HuH-7.5 (cell line): ENCODE measurements around the gene ANXA11.
"Not testable (repeated sequence)": the region's sequence is repeated elsewhere in the genome, so short reads cannot be mapped to it uniquely, and the experiment has no call there.

Experiments
- DNase-seq: peaks from one replicate; pipeline ENCODE4 v3.0.0; 2011; ENCODE audit warnings: low spot score

Gene ANXA11

DNA sequence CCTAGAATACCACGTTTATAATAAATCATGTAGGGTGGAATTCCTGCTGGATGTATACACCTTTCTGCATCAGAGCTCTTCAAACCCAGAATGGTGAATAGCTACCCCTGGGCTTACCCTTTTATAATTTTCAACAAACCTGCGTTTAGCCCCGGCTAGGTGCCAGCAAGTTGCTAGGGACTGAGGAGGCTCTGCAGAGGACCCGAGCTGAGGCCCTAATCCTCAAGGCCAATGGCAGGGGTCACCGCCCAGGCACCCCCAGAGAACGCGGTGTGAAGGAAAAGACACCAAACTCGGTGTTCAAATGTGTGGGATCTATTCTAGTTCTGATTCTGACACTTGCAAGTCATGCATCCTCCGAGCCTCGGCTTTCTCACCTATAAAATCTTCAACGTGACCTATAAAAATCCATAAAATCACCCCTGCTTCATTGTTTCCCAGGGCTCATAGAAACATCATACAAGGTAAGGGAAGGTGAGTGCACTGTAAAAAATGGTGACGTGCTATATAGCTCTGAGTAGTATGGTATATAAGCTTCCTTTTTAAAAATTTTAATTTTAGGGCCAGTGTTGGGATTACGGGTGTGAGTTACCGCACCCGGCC lies 2.5 kb upstream of the ANXA11 start:
- peak; percentile 27 for DNase-seq

DNA sequence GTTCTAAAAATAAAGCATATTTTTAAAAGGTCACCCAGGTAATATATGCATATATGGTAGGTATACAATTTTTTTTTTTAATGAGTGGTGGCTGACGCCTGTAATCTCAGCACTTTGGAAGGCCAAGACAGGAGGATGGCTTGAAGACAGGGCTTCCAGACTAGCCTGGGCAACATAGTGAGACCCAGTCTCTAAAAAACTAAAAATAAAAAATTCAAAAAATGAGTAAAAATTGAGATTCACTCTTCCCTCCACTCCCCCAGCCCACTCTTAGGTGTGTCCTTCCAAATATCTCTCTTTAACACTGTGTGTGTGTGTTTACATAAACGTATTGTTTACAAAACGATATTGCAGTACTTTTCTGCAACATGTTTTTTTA lies 929 bp upstream of the ANXA11 start:
- no peak for DNase-seq

DNA sequence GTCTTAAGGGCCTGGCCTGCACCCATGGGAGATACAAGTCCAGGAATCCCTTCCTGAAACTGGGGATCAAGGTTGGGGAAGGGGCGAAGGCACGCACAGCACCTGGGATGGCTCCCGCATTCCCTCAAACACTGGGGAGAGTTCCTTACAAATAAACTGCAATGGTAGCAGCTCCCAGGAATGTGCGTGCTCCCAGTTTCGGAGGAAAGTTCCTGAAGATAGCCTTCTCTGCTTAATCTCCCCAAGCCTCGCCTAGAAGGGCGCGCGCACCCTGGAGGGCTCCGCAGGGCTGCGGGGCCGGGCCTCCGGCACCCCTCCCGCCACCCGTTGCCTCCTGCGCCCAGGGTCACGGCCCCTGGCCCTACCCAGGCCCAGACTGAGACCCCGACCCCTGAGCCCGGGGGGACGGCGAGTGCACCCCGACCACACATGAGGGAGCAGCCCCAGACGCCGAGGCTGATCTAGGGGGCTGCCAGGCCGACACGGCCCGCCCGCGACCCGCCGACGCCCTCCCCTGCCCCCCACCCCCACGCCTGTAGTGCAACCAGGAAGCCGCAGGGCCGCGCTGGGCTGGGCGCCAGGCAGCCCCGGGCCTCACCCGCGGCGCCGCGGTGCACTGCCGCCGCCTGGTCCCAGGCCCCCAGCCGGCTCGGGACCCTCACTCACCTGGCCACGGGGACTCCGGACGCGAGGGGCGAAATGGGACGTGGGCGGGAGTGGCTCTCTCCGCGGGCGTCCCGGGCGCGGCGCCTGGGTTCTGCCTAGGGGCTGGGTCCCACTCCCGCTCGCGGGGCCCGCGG lies 460 bp downstream of the ANXA11 start:
- DNase-seq, result peak; percentile 34

DNA sequence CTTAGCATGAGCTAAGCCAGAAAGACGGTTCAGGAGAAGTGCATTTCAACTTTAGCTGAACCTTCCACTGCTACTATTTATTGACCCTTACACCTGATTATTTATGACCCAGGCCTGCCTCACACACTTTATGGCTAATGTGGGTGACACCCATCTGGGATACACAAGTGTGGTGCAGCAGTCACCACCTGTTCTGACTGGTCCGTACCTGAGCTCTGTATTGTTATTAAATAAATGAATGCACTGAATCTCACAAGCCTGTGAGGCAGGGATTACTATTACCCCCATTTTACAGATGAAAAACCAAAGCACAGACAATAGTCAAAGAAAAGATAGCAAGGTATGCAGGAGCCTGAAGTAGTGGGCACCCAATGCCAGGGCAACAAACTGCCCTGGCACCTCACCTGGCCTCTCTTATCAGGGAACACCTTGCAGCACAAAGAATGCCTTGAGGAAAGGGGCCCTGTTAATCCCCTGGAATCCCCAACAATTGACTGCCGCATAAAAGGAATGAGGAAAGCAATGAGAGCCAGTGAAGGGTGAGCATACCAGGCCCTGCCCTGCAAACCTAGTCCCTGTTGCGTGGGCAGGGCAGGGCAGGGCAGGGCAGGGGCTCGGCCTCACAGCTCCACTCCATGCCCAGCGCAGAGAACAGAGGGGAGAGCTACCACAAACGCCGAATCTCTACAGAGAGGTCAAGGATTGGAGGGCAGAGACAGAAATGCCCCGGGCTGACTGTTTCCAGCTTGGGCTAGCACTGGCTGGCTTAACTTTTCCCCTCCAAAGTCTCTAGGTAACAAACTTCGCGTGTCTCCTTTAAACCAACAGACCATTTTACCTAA lies 1.3 kb downstream of the ANXA11 start:
- no peak for DNase-seq

DNA sequence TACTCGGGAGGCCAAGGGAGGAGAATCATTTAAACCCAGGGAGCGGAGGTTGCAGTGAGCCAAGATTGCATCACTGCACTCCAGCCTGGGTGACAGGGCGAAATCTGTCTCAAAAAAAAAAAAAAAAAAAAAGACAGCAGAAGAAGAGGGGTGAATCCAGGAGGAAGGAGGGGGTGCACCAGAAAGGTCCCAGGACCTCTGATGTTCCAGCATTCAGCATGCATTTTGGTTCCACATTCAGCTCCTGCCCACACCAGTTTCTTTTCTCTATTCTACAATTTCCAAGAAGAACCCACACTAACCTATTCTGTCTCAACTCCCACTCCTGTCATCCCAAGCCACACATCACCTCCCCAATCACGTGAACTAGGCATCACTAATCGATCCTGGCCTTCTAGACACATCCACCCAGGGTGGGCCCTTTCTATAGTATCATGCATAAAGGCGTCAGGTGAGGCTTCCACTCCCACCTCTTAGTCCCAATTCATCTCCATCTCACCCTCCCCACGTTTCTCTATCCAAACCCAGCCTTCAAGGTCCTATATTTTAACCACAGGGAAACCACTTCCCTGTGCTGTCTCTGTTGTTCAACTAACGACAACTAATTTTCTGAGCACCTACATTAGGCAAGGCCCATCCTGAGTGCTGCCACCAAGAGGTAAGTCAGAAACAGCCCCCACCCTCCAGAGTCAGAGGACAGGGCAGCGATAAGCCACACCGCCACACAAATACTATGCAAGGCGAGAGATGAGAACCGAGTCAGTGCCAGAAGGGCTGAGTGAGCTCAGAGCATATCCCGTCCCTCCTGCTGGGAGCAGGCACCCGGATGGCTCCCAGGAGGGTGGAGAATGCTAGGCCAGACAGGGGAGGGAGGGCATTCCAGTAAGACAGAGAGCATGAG lies 2.2 kb downstream of the ANXA11 start:
- peak; percentile 39 for DNase-seq

DNA sequence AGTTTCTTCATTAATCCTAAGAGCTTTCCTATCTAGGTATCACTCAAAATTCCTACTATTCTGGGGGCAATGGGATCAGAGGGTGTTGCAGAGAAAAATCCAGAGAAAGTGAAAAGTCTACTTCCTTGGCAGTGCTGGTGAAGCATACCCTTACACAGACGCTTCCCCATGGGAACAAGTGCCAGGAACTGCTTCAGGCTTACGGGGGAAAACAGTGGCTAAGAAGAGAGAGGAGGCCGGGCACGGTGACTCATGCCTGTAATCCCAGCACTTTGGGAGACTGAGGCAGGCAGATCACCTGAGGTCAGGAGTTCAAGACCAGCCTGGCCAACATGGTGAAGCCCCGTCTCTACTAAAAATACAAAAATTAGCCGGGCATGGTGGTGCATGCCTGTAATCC lies 2.8 kb downstream of the ANXA11 start:
- DNase-seq, result not testable (repeated sequence)

DNA sequence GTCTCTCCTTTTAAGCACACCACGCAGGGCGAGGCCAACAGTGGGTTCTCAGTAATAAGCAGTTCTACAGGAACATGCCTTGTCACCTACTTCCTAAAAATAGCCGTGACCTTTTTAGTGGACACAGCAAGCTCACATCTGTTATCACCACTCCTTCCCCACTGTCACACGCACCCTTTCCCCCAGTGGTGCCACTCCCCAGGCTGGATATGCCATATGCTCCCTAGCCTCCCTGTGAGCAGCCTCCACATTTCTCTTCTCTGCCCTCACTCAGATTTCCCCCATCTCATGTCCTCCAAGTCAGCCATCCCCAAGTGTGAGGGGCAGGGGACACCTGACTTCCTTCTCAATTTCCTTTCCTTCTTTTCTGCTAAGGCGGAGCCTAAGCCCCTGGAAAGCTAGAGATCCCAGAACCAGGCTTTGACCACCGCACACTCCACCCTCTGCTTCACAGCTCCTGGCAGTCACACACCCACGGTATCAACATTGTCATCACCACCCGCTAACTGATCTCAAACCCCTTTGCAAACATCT lies 3.7 kb downstream of the ANXA11 start:
- DNase-seq, result no peak

DNA sequence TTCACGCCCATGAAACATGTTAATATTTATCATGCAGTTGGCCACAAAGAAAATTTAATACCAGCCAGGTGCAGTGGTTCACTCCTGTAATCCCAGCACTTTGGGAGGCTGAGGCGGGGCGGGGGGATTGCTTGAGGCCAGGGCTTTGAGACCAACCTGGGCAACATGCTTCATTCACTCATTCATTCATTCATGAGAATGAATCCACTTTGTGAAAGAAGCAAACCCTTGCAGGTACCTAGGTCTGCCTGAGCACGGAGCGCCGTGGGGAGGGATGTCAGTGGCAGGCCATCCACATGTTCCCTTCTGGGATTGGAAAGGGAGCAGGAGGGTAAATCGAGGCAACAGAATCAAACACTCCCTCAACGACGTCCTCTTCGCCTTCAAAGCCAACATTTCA lies 4.7 kb downstream of the ANXA11 start:
- no peak for DNase-seq

DNA sequence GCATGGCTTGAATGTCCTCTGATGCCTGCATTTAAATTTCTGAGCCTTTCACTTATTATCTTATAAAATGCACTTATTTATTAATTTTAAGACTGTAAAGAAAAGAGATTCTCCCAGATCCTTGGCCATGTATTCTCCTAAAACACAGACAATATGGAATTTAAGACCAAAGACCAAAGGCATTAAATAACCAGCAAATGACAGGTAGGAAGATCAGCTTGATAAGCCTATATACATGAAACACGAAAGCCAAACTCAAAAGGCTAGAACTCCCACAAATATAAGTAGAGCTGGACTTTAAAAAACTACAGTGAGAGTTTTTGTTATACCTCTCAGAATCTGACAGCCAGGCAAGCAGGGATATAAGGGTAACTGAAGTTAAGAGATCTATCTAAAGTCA lies 5.1 kb downstream of the ANXA11 start:
- no peak for DNase-seq

DNA sequence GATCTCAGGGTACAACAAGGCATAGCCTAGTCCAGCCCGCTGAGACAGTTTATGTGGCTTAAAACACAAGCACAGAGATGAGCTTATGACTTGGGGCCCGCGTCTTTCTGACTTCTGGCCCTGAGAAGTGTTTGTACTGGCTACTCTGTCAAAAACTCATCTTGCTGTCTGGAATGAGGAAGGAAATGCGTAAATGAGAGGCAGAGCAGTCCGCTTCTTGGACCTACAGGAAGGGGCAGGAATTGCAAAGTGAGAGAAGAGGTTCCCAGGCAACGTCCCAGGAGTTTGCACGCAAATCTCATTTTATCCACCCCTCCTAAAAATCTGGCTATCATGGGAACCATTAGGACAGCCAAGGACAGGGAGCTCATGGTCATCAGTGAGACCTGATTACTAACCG lies 5.5 kb downstream of the ANXA11 start:
- no peak for DNase-seq

DNA sequence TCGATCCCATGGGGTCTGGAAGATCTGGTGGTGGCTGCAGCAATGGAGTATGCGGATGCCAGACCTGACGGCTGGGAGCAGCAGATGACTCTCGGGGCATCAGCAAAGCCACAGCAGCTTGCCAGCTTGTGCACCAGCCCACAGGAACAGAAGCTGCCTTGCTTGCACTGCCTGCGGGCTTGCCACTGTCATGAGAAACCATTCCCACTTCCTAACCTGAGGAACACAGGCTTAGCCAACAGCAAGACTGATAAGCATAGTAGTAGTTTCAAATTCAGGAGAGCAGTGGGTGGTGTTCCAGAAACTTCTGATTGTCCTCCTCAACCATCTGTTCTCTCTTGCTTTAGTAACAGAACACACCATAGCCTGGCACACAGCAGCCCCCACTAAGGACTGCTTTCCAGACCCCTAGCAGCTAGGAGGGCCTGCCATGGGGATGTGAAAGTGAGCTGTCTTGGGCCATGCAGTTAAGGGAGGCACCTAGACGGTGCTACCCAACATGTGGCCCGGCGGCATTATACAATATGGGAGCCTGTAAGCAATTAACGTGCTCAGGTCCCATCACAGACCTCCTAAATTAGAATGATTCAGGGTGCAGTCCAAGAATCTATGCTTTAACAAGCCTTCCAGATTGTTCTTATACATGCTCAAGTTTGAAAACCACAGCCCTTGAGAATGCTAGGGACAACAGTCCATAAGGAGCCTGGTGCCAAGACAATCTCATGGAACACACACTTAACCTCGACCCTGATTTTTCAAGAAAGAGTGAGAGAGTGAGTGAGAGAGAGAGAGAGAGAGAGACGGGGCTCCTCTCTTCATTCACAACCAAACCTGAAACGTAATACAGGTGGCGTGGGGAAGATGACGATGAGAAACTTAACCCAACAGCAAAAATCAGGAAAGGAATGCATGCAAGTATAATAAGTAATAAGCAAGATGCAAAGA lies 7.1 kb downstream of the ANXA11 start:
- no peak for DNase-seq

DNA sequence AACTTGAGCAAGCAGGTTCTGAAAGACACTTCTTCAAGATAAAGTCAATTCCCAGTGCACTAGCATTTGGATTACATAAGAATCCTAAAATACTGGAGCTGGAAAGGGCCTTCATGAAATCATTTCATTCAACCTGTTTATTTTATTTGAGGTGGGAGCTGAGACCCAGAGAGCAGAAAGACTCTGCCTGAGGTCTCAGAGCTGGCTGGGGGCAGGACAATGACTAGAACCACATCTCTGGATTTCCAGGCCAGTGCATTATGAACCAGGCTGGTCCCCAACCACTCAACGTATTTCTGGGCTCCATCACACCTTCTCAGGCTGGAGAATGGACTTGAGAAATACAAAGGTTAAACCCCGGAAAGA lies 8.4 kb downstream of the ANXA11 start:
- no peak for DNase-seq

DNA sequence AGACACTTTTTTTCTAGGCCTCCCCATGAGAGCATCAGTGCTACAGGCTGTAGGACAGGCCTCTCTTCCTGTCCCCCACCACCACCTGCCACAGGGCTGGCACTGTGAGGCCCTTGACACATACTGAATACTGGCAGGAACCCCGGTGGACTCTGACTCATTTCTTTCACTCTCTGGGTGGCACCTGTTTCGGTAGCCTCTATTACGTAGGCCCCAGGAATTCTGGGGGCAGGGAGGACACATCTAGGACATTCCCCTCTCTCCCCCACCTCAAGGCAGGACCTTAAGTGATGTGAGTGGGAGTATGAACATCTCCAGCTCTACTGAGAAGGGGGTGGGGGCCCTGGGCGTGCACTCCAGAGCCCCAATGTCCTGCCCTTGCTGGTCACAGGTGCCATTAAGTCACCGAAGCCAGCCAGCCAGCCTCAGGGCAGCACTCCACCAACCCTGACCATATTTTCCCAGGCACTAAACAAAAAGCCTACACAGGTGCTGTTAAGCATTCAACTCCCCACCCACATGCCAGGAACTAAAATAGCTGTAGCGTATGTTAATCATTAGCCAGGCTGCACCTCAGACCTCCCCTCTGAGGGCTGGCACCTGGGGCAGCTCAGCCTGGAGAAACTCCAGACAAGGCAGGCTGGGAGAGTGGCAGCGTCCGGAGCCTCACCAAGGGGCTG lies 8.9 kb downstream of the ANXA11 start:
- peak; percentile 49 for DNase-seq

DNA sequence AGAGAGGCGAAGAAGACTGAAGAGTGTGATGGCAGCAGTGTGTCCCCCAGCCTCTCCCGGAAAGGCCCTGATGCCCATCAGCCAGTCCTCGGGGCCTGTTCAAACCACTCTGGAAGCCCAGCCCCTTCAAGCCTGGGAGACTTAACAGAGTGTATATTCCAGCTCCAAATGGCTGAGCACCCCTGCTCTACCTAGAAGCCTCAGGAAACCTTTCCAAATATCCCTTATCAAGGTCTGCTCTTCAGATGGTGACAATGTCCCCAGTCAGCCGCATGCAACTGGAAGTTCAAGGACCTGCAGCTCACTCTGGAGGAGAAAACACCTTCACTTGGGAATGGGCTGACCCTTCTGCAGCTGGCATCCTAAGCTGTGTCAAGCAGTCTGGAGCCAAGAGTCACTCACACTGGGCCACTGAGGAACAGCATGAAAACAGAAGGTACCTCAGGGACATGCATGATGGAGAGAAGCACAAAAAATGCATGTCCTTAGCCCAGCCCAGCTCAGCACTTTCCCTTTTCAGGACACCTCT lies 10.2 kb downstream of the ANXA11 start:
- no peak for DNase-seq

DNA sequence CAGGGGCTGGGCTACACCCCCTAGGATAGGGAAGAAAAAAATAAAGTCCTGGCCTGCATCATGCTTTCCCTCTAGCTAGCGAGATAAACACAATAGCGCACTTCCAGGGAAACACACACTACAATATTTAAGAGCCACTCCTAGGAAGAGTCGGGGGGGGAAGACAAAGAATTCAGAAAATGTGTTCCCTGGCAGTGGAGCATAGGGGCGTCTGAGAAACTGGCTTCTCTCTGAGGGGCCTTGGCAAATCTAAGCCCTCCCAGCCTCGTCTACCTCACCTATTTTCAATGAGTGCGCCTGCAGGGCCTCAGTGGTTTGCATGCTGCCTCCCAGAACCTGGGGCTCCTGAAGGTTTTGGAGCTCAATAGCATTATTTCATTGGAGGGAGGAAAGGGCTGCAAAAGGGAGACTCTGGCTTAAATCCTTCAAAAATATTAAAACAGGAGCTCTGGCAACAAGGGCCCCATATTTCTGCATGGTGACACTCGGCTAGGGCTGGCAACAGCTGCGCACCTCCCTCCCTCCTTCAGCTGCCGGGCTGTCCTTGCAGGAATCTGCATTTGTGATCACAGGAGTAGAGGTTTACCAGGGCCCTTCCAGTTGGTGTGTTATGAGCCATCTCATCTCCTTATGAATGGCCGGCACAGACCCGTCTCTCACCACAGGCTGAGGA lies 10.8 kb downstream of the ANXA11 start:
- no peak for DNase-seq

DNA sequence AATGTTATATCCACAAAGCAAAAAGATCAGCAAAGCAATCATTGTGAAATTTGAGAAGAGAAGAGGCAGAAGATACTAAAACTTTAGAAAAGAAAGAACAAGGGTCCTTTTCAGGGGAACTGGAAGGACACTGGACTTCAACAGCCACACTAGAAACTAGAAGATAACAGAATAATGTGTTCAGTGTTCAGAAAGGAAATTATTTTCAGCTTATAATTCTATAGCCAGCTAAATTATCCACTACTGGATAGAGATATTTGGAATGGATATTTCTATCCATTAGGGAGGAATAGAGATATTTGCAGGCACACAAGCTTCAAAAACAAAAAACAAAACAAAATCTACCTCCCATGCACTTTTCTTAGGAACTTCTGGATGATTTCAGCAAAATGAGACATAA lies 12.8 kb downstream of the ANXA11 start:
- no peak for DNase-seq

DNA sequence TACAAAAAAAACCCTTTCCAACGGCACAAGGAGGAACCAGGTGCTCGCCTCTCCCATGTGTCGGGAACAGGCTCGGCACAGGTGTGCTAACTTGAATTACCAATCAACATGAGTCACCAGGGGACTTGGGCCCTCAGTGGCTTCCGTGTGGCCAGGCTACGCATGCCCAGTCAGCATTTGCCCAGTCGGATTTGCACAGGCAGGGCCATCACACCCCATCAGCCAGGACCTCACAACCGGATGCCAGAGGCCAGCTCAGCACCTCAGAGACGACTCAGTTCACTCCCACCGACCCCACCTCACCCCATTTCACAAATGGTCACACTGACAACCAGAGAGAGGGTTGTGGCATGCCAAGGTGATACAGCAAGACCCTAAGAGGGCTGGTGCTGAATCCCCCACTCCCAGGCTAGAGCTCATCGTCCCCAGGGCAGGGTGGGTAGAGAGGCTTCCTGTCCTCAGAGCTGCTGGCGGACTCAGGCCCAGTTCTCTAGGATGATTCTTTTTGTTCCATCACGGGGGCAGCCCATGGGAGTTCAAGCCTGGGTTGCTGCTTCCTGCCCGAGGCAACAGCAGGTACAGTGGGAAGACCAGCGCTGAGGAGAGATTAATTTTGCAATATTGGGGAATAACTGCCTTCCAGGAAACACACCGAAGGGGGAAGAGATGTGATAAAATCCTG lies 13.6 kb downstream of the ANXA11 start:
- DNase-seq, result no peak

DNA sequence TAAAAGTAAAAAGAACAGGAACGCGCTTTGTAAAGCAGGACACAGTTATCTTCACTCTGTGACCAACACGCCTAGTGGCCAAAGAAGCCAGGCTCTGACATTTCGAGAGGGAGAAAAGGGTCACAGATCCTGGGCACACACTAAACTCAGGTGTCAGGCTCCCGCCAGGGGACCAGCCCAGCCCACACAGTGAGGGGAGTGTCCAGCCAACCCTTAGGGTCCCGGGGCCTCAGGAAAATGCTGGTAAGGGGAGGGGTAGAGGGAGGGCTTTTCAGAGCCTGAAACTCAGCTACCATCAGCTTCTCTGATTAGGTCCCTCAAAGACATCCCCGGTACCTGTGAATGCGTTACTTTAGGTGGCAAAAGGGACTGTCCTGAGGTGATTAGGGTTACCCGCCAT lies 16.6 kb downstream of the ANXA11 start:
- DNase-seq, result no peak
